A204.1 (cell line): Measurements from ENCODE around the gene CLIP2.

Experiments
- FAIRE-seq: peaks from 2 replicates; lab custom pipeline; 2012; peaks lifted over from hg19 to GRCh38; lab: Jason Lieb, UNC

CLIP2 gene

DNA sequence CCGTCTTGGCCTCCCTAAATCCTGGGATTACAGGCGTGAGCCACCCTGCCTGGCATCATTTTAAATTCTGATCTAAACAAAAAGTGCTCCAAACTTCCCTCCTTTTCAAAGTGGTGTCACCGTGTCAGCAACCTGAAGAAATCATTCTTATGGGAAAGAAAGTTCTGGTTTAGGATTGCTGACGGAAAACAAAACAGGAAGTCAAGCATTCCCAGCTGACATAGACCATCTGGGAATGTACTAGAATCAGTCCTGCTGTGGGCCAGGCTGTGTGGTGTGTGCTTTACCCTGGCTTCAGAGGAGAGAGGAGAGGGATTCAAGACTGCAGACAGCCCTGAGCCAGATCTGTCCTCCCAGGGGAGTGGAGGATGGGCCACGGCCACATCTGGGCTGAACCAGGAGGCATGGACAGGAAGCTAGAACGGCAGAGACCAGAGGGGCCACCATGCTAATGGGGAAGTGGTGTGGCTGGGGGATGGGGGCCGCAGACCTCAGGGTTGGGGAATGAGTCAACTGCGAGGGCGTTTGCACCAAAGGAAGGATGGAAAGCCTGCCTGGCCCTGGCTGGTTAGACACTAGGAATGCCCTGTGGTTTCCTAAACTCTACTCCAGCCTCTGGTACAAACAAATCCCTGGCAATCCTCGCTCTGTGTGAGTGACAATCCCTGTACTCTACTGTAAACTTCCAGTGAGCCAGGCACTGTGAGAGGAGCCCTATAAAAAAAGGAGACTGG is 16.7 kb upstream of the CLIP2 start:
- no peak for FAIRE-seq

GRCh38 chr7:74275401-74275881 is 13.8 kb upstream of the CLIP2 start:
- no peak for FAIRE-seq

DNA sequence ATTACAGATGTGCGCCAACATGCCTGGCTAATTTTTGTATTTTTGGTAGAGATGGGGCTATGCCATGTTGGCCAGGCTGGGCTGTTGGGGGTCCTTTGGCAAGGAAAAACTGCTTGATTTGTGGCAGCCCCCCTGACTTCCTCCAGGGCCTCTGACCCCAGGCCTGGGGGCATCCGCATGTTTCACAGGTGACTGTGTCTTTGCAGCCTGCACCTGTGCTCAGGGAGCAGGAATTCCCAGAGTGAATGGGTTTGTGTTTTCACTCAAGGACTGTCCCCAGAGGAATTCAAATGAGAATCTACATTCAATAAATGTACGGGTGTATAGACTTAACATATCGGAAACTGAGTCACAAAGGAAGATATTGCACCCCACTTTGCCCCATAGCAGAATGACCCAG is 11.6 kb upstream of the CLIP2 start:
- no peak for FAIRE-seq

- no peak for FAIRE-seq
Observed at GRCh38 chr7:74280985-74281384, 8.2 kb upstream of the CLIP2 start.

DNA sequence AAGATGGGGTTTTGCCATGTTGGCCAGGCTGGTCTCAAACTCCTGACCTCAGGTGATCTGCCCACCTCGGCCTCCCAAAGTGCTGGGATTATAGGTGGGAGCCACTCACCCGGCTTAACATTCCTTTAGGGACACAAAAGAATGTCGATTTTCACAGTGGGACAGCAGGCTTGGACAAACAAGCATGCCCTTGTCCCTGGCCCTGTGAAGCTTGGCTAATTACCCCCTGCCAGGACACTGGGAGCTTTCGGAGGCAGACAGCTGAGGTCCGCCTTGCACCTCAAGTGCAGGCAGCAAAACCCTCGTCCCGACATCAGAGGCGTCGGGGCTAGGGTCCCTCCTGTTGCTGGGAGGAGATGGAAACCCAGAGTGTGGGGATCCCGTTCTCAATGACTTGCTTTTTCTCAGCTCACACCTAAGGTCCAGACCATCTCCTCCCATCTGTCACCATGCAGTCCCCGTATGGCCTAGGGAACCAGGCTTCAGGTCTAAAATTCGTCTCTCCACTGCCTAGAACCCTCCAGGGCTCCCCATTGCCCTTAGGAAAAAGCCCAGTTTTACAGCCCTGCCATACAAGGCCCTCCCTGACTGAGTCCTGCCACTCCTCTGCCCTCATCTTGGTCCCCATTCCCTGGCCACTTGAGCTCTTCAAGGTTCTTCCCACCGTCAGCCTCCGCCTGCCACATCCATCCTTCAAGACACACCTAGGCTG is 6.3 kb upstream of the CLIP2 start:
- FAIRE-seq, result no peak

GRCh38 chr7:74283858-74284447 is 5.3 kb upstream of the CLIP2 start:
- FAIRE-seq, result no peak

- FAIRE-seq, result no peak
Observed at GRCh38 chr7:74284781-74285259, 4.4 kb upstream of the CLIP2 start.

DNA sequence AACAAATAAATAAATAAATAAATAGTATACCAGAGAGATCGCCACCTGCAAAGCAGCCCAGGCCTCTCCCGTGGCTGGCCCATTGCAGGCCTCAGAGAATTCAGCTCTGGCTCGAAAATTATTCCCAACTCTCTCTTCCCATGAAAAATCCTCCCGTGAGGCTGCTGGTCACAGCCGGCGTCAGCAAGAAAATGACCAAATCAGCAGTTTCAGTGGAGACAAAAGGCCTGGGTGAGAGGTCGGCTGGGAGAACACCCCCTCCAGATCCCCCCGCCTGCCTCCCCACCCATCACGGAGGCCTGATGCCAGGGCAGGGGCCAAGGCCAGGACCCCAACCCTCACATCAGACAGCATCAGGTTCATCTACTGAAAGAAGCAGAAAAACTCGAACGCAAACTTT is 3.1 kb upstream of the CLIP2 start:
- no peak for FAIRE-seq

DNA sequence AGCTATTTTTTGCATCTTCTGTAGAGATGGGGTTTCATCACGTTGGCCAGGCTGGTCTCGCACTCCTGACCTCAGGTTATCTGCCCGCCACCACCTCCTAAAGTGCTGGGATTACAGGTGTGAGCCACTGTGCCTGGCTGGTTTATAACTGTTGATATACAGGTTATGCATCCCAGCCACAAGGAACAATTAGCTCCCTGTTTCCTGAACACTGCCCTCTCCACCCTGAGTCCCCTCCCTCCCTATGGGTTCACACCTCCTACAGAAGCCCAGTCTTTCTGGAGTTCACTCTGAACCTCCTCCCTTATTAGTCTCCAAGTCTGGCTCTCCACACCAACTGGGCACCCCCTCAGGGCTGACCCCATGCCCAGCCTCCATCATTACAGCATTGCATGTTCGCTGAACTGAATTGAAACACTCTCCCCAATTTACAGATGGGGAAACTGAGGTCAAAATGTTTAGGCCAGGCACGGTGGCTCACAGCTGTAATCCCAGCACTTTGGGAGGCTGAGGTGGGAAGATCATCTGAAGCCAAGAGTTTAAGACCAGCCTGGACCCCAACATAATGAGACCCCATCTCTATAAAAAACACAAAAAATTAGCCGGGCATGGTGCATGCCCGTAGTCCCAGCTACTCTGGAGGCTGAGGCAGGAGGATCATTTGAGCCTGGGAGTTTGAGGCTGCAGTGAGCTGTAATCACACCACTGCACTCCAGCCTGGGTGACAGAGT is 1.7 kb upstream of the CLIP2 start:
- FAIRE-seq, result no peak

- no peak for FAIRE-seq
Observed at GRCh38 chr7:74288034-74288881, 949 bp upstream of the CLIP2 start.

GRCh38 chr7:74289659-74290552 is 699 bp downstream of the CLIP2 start:
- FAIRE-seq, result no peak

- no peak for FAIRE-seq
Observed at GRCh38 chr7:74290553-74290950, 1.3 kb downstream of the CLIP2 start.

GRCh38 chr7:74290981-74291441 is 1.8 kb downstream of the CLIP2 start:
- no peak for FAIRE-seq

- no peak for FAIRE-seq
Observed at GRCh38 chr7:74291535-74291934, 2.3 kb downstream of the CLIP2 start.

DNA sequence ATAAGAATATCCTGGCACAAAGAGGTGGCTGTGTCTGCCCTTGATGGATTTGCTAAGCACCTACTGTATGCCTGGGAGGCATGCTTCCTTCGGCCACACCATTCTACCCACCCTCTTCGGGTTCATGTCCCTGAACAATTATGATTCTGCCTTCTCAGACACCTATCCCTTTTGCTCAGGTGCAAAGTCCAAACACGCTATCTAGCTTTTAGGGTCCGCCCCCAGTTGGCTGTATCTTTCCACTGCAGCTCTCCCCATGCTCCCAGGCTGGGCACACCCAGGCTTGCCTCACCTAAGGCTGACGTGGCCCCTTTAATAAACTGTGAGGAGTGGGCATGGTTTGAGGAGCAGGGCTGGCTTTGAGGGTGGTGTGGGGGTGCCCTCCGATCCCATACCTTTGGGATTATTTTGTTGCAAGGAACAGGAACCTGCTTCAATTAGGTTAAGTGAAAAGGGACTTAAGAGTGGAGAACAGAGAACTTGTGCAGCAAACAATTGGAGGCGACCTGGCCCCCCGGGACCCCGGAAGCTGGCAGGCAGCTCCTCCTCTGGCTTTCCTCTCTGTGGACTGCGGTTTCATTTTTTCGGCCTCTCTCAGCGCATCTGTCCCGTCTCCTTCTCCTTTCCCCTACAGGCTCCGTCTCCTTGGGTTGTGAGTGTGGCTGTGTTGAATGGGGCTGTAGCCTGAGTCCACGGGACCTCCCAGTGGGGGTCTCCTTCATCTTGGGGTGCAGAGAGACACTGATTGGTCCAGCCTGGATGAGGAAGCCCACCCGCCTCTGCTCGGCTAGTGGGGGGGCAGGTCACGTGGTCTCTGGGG is 3.8 kb downstream of the CLIP2 start:
- FAIRE-seq, result no peak

GRCh38 chr7:74293577-74293908 is 4.3 kb downstream of the CLIP2 start:
- FAIRE-seq, result no peak

- no peak for FAIRE-seq
Observed at GRCh38 chr7:74294191-74294998, 5.2 kb downstream of the CLIP2 start.

DNA sequence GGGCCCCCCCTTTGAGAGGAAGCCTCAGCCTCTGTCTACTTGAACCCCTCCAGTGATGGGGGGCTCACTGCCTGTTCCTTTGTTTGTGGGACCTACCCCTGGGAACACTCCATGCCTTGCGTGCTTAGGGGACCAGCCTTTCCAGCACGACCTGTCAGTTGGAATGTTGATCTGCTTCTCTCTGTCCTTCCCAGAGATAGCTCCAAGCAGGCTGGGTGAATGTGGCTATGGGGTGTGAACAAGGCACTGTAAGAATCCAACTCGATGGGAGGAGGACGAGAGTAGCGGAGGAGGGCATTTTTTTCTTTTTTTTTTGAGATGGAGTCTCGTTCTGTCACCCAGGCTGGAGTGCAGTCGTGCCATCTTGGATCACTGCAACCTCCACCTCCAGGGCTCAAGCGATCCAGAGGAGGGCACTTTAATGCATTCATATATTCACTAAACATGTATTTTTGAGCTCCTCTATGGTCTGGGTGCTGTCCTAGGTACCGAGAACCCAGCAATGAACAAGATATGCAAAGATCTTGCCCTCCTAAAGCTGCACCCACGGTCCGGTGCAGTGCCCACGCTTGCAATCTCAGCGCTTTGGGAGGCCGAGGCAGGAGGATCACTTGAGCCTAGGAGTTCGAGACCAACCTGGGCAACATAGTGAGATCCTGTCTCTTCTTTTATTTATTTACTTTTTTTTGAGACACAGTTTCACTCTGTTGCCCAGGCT is 8.5 kb downstream of the CLIP2 start:
- FAIRE-seq, result no peak
